ENCODE data around the gene ANXA6.
A peak's percentile ranks its signal among the peaks of the same experiment; 100 is the strongest.
"Not testable (repeated sequence)": the region's sequence is repeated elsewhere in the genome, so short reads cannot be mapped to it uniquely, and the experiment has no call there.

ANXA6 gene

GRCh38 chr5:151199581-151200185, 42.1 kb upstream of the ANXA6 start:
- H3K27me3 ChIP-seq (replicated peaks; ENCODE audit: control insufficient read depth, insufficient read depth, low read length): no peaks in the 10 kb centered on the region
- no peak for TF ChIP-seq CTCF (IDR thresholded peaks at IDR 0.05; ENCODE audit: insufficient read depth, low read length, poor library complexity, severe bottlenecking)
- H3K36me3 ChIP-seq (ENCODE audit: control insufficient read depth, insufficient read depth, low read length): peaks cover 13% of the 10 kb centered on the region
- no peak for DNase-seq (ENCODE audit: extremely low read depth, insufficient read length)
- no peak overlapping the region for H3K4me3 ChIP-seq (replicated peaks; ENCODE audit: low read depth, low read length)

GRCh38 chr5:151198861-151199260, 41.3 kb upstream of the ANXA6 start:
- H3K36me3 ChIP-seq (ENCODE audit: control insufficient read depth, insufficient read depth, low read length): peaks cover 13% of the 10 kb centered on the region
- no peak for DNase-seq (ENCODE audit: extremely low read depth, insufficient read length)
- no peaks in the 10 kb centered on the region for H3K27me3 ChIP-seq (replicated peaks; ENCODE audit: control insufficient read depth, insufficient read depth, low read length)
- no peak for TF ChIP-seq CTCF (IDR thresholded peaks at IDR 0.05; ENCODE audit: insufficient read depth, low read length, poor library complexity, severe bottlenecking)
- no peak overlapping the region for H3K4me3 ChIP-seq (replicated peaks; ENCODE audit: low read depth, low read length)

- not testable (repeated sequence) for H3K27me3 ChIP-seq (replicated peaks; ENCODE audit: control insufficient read depth, insufficient read depth, low read length); H3K4me3 ChIP-seq (replicated peaks; ENCODE audit: low read depth, low read length); DNase-seq (ENCODE audit: extremely low read depth, insufficient read length)
- peaks cover 13% of the 10 kb centered on the region for H3K36me3 ChIP-seq (ENCODE audit: control insufficient read depth, insufficient read depth, low read length)
These were observed 39.7 kb upstream of the ANXA6 start for GRCh38 chr5:151197291-151197600.

DNA sequence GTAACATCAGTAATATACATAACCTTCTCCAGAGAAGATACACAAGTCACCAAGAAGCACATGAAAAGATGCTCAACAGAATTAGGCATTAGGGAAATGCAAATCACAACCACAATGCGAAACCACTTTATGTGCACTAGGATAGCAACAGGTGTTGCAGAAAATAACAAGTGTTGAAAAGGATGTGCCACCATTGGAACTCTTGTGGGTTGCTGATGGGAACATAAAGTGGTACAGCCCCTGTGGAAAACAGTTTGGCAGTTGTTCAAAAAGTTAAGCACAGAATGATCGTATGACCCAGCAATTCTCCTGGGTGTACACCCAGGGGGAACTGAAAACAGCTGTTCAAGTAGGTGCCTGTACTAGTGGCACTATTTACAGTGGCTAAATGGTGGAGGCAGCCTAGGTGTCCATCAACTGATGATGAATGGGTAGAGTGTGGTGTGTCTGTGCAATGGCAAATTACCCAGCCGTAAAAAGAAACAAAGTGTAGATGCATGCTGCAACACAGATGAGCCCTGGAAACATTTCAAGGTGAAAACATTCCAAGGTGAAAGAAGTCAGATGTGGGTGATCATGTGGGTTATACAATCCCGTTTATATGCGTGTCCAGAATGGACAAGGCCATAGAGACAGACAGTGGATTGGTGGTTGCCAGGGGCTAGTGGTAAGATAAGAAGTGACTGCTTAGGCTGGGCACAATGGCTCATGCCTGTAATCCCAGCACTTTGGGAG, 39.1 kb upstream of the ANXA6 start:
- Histone ChIP-seq H3K36me3 (ENCODE audit: control insufficient read depth, insufficient read depth, low read length) (peaks cover 13% of the 10 kb centered on the region), H3K4me3 (replicated peaks; ENCODE audit: low read depth, low read length) (no peak overlapping the region), H3K27me3 (replicated peaks; ENCODE audit: control insufficient read depth, insufficient read depth, low read length) (no peaks in the 10 kb centered on the region)
- TF ChIP-seq CTCF (IDR thresholded peaks at IDR 0.05; ENCODE audit: insufficient read depth, low read length, poor library complexity, severe bottlenecking): no peak
- DNase-seq (ENCODE audit: extremely low read depth, insufficient read length): peak; percentile 47

- no peak for DNase-seq (ENCODE audit: extremely low read depth, insufficient read length)
- no peaks in the 10 kb centered on the region for H3K27me3 ChIP-seq (replicated peaks; ENCODE audit: control insufficient read depth, insufficient read depth, low read length)
- TF ChIP-seq CTCF (IDR thresholded peaks at IDR 0.05; ENCODE audit: insufficient read depth, low read length, poor library complexity, severe bottlenecking): no peak
- H3K4me3 ChIP-seq (replicated peaks; ENCODE audit: low read depth, low read length): no peak overlapping the region
- H3K36me3 ChIP-seq (ENCODE audit: control insufficient read depth, insufficient read depth, low read length): peaks cover 7% of the 10 kb centered on the region
These were observed 38.0 kb upstream of the ANXA6 start for GRCh38 chr5:151195622-151196021.

DNA sequence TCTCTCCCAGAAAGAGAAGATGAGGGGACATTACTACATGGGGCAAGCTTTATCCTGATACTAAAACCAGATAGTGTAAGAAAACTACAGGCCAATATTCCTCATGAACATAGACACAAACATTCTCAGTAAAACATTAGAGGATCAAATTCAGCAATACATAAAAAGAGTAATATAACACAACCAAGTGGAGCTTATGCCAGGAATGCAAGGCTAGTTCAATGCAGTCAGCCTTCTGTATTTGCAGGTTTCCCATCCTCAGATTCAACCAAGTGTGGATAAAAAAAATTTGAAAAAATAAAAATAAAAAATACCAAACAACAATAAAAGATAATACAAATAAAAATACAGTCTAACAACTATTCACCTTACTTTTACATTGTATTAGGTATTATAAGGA, 35.0 kb upstream of the ANXA6 start:
- no peak for DNase-seq (ENCODE audit: extremely low read depth, insufficient read length)
- Histone ChIP-seq H3K4me3 (replicated peaks; ENCODE audit: low read depth, low read length) (no peak overlapping the region), H3K27me3 (replicated peaks; ENCODE audit: control insufficient read depth, insufficient read depth, low read length) (no peaks in the 10 kb centered on the region), H3K36me3 (ENCODE audit: control insufficient read depth, insufficient read depth, low read length) (no peaks in the 10 kb centered on the region; the same call in none of the 2 replicates)
- TF ChIP-seq CTCF (IDR thresholded peaks at IDR 0.05; ENCODE audit: insufficient read depth, low read length, poor library complexity, severe bottlenecking): no peak
